ENCODE measurements around the gene HHAT.
A peak's percentile ranks its signal among the peaks of the same experiment; 100 is the strongest.

The HHAT gene

GRCh38 chr1:210681158-210681557, 352.5 kb downstream of the HHAT start:
- Histone ChIP-seq H3K9ac (ENCODE audit: low read length) (no peak overlapping the region), H3K36me3 (ENCODE audit: control insufficient read depth, insufficient read depth, low read length, severe bottlenecking) (no peaks in the 10 kb centered on the region), H3K9me3 (ENCODE audit: control insufficient read depth, low read length) (no peaks in the 10 kb centered on the region), H3K27me3 (replicated peaks; ENCODE audit: control insufficient read depth, insufficient read depth, low read length) (no peaks in the 10 kb centered on the region), H3K4me3 (ENCODE audit: low read length) (no peak overlapping the region), H3K4me1 (ENCODE audit: control insufficient read depth, insufficient read depth, low read length) (no peaks in the 10 kb centered on the region)
- DNase-seq (ENCODE audit: low read depth): peak; percentile 2

- H3K4me3 ChIP-seq (ENCODE audit: low read length): no peak overlapping the region
- no peaks in the 10 kb centered on the region for H3K4me1 ChIP-seq (ENCODE audit: control insufficient read depth, insufficient read depth, low read length)
- H3K36me3 ChIP-seq (ENCODE audit: control insufficient read depth, insufficient read depth, low read length, severe bottlenecking): no peaks in the 10 kb centered on the region
- H3K9me3 ChIP-seq (ENCODE audit: control insufficient read depth, low read length): no peaks in the 10 kb centered on the region
- H3K9ac ChIP-seq (ENCODE audit: low read length): no peak overlapping the region
- DNase-seq (ENCODE audit: low read depth): no peak
- no peaks in the 10 kb centered on the region for H3K27me3 ChIP-seq (replicated peaks; ENCODE audit: control insufficient read depth, insufficient read depth, low read length)
Measured at GRCh38 chr1:210683403-210684047, 354.8 kb downstream of the HHAT start.

- no peaks in the 10 kb centered on the region for H3K4me1 ChIP-seq (ENCODE audit: control insufficient read depth, insufficient read depth, low read length)
- no peaks in the 10 kb centered on the region for H3K36me3 ChIP-seq (ENCODE audit: control insufficient read depth, insufficient read depth, low read length, severe bottlenecking)
Measured at GRCh38 chr1:210684466-210685294, 356.0 kb downstream of the HHAT start.

GRCh38 chr1:210685295-210685650, 356.6 kb downstream of the HHAT start:
- no peaks in the 10 kb centered on the region for H3K9me3 ChIP-seq (ENCODE audit: control insufficient read depth, low read length)
- H3K4me3 ChIP-seq (ENCODE audit: low read length): no peak overlapping the region
- no peaks in the 10 kb centered on the region for H3K4me1 ChIP-seq (ENCODE audit: control insufficient read depth, insufficient read depth, low read length)
- DNase-seq (ENCODE audit: low read depth): no peak
- no peak overlapping the region for H3K9ac ChIP-seq (ENCODE audit: low read length)
- H3K27me3 ChIP-seq (replicated peaks; ENCODE audit: control insufficient read depth, insufficient read depth, low read length): no peaks in the 10 kb centered on the region
- no peaks in the 10 kb centered on the region for H3K36me3 ChIP-seq (ENCODE audit: control insufficient read depth, insufficient read depth, low read length, severe bottlenecking)

More at GRCh38 chr1:210684466-210685294, 356.0 kb downstream of the HHAT start:
- Histone ChIP-seq H3K9ac (ENCODE audit: low read length) (no peak overlapping the region), H3K4me3 (ENCODE audit: low read length) (no peak overlapping the region), H3K9me3 (ENCODE audit: control insufficient read depth, low read length) (no peaks in the 10 kb centered on the region), H3K27me3 (replicated peaks; ENCODE audit: control insufficient read depth, insufficient read depth, low read length) (no peaks in the 10 kb centered on the region)
- no peak for DNase-seq (ENCODE audit: low read depth)

GRCh38 chr1:210686841-210687240, 358.1 kb downstream of the HHAT start:
- Histone ChIP-seq H3K9ac (ENCODE audit: low read length) (no peak overlapping the region), H3K4me1 (ENCODE audit: control insufficient read depth, insufficient read depth, low read length) (no peaks in the 10 kb centered on the region), H3K27me3 (replicated peaks; ENCODE audit: control insufficient read depth, insufficient read depth, low read length) (no peaks in the 10 kb centered on the region), H3K4me3 (ENCODE audit: low read length) (no peak overlapping the region), H3K36me3 (ENCODE audit: control insufficient read depth, insufficient read depth, low read length, severe bottlenecking) (no peaks in the 10 kb centered on the region), H3K9me3 (ENCODE audit: control insufficient read depth, low read length) (no peaks in the 10 kb centered on the region)
- DNase-seq (ENCODE audit: low read depth): no peak

GRCh38 chr1:210687582-210688279, 359.0 kb downstream of the HHAT start:
- no peak overlapping the region for H3K9ac ChIP-seq (ENCODE audit: low read length)
- no peak for DNase-seq (ENCODE audit: low read depth)
- no peaks in the 10 kb centered on the region for H3K9me3 ChIP-seq (ENCODE audit: control insufficient read depth, low read length)
- H3K27me3 ChIP-seq (replicated peaks; ENCODE audit: control insufficient read depth, insufficient read depth, low read length): no peaks in the 10 kb centered on the region
- no peaks in the 10 kb centered on the region for H3K36me3 ChIP-seq (ENCODE audit: control insufficient read depth, insufficient read depth, low read length, severe bottlenecking)
- H3K4me1 ChIP-seq (ENCODE audit: control insufficient read depth, insufficient read depth, low read length): no peaks in the 10 kb centered on the region
- H3K4me3 ChIP-seq (ENCODE audit: low read length): no peak overlapping the region

GRCh38 chr1:210688512-210689234, 360.0 kb downstream of the HHAT start:
- Histone ChIP-seq H3K36me3 (ENCODE audit: control insufficient read depth, insufficient read depth, low read length, severe bottlenecking) (no peaks in the 10 kb centered on the region), H3K27me3 (replicated peaks; ENCODE audit: control insufficient read depth, insufficient read depth, low read length) (no peaks in the 10 kb centered on the region), H3K4me3 (ENCODE audit: low read length) (no peak overlapping the region), H3K9ac (ENCODE audit: low read length) (no peak overlapping the region), H3K4me1 (ENCODE audit: control insufficient read depth, insufficient read depth, low read length) (no peaks in the 10 kb centered on the region), H3K9me3 (ENCODE audit: control insufficient read depth, low read length) (no peaks in the 10 kb centered on the region)
- peak; percentile 48 for DNase-seq (ENCODE audit: low read depth)

GRCh38 chr1:210689826-210690225, 361.1 kb downstream of the HHAT start:
- DNase-seq (ENCODE audit: low read depth): no peak
- no peaks in the 10 kb centered on the region for H3K9me3 ChIP-seq (ENCODE audit: control insufficient read depth, low read length)

GRCh38 chr1:210690236-210690635, 361.5 kb downstream of the HHAT start:
- no peak for DNase-seq (ENCODE audit: low read depth)
- Histone ChIP-seq H3K9me3 (ENCODE audit: control insufficient read depth, low read length) (no peaks in the 10 kb centered on the region), H3K4me3 (ENCODE audit: low read length) (no peak overlapping the region), H3K9ac (ENCODE audit: low read length) (no peak overlapping the region), H3K27me3 (replicated peaks; ENCODE audit: control insufficient read depth, insufficient read depth, low read length) (peaks cover 5% of the 10 kb centered on the region), H3K4me1 (ENCODE audit: control insufficient read depth, insufficient read depth, low read length) (no peaks in the 10 kb centered on the region), H3K36me3 (ENCODE audit: control insufficient read depth, insufficient read depth, low read length, severe bottlenecking) (no peaks in the 10 kb centered on the region)

More at GRCh38 chr1:210689826-210690225, 361.1 kb downstream of the HHAT start:
- no peaks in the 10 kb centered on the region for H3K4me1 ChIP-seq (ENCODE audit: control insufficient read depth, insufficient read depth, low read length)
- H3K4me3 ChIP-seq (ENCODE audit: low read length): no peak overlapping the region
- H3K27me3 ChIP-seq (replicated peaks; ENCODE audit: control insufficient read depth, insufficient read depth, low read length): peaks cover 1% of the 10 kb centered on the region
- H3K9ac ChIP-seq (ENCODE audit: low read length): no peak overlapping the region
- H3K36me3 ChIP-seq (ENCODE audit: control insufficient read depth, insufficient read depth, low read length, severe bottlenecking): no peaks in the 10 kb centered on the region

GRCh38 chr1:210691039-210691610, 362.4 kb downstream of the HHAT start:
- H3K36me3 ChIP-seq (ENCODE audit: control insufficient read depth, insufficient read depth, low read length, severe bottlenecking): no peaks in the 10 kb centered on the region
- no peak overlapping the region for H3K4me3 ChIP-seq (ENCODE audit: low read length)
- H3K9ac ChIP-seq (ENCODE audit: low read length): no peak overlapping the region
- peaks cover 5% of the 10 kb centered on the region for H3K27me3 ChIP-seq (replicated peaks; ENCODE audit: control insufficient read depth, insufficient read depth, low read length)
- no peaks in the 10 kb centered on the region for H3K9me3 ChIP-seq (ENCODE audit: control insufficient read depth, low read length)
- H3K4me1 ChIP-seq (ENCODE audit: control insufficient read depth, insufficient read depth, low read length): no peaks in the 10 kb centered on the region
- DNase-seq (ENCODE audit: low read depth): no peak

Data from adipocyte (in vitro differentiated cells).